GM19240 (cell line): Measurements from ENCODE around the gene RPP25.
"Not testable (repeated sequence)": the region's sequence is repeated elsewhere in the genome, so short reads cannot be mapped to it uniquely, and the experiment has no call there.

ENCODE experiments used
- DNase-seq: peaks from one replicate; pipeline ENCODE4 v3.0.0; 2011; ENCODE audit warnings: low spot score; ENCODE audit not compliant: insufficient read length

Gene RPP25

DNA sequence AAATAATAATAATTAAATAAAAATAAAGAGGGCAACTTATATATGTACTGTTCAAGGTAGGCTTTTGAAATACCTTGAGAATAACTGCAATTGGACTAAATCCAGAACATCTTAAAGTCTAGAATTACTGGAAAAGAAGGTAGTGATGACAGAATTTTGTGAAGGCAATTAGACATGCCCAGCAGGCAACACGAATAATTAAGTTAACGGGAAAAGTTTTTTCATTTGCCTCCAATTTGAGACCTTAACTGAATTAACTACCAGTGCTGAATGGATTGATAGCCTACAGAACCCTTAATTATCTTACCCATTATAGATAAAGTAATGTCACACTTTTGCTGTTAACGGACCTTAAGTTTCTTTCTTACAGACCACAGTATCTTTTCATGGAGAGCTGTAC lies 32.0 kb downstream of the RPP25 start:
- DNase-seq = no peak

DNA sequence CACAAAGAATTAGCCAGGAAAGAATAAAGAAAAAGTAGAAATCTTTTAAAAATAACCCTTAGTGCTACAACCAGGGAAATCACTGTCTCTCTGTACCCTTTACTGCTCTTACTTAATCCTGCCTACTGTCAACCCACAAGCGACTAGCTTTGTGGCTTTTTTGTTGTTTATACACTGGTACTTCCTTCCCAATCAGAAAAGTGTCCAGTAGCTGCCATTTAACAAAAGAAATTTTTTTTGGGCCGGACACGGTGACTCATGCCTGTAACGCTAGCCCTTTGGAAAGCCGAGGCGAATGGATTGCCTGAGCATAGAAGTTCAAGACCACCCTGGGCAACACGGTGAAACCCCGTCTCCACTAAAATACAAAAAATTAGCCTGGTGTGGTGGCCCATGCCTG lies 36.1 kb downstream of the RPP25 start:
- DNase-seq = no peak

DNA sequence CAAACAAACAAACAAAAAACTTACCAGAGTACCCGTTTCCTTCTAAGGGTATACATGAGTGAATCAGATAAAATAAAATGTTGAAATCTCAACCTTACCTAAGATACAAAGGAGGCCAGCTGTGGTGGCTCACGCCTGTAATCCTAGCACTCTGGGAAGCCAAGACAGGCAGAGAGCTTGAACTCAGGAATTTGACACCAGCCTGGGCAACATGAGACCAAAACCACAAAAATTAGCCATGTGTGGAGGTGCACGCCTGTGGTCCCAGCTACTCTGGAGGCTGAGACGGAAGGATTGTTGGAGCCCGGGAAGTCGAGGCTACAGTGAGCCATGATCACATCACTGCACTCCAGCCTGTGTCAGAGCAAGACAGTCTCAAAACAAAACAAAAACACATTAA lies 38.9 kb downstream of the RPP25 start:
- DNase-seq = no peak

DNA sequence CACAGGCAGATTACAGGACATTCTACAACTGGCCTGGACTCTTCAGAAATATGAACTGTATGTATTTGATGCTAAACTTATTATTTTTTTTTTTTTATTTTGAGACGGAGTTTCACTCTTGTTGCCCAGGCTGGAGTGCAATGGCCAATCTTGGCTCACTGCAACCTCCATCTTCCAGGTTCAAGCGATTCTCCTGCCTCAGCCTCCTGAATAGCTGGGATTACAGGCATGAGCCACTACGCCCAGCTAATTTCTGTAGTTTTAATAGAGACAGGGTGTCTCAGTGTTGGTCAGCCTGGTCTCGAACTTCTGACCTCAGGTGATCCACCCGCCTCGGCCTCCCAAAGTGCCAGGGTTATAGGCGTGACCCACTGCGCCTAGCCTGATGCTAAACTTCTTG lies 42.8 kb downstream of the RPP25 start:
- not testable (repeated sequence) for DNase-seq

DNA sequence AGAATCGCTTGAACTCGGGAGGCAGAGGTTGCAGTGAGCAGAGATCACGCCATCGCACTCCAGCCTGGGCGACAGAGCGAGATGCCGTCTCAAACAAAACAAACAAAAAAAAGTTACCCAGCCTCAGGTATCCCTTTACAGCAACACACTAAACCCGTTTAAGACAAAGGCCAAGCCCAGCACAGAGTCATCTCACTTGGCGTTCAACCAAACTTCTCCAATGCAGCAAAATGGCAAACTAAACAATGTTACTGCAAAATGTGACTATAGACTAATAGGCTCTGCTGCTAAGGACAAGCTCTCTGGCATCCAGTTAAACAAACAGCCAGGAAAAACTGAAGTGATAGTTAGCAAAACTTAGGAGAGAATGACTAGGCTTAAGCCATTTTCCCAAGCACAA lies 43.5 kb downstream of the RPP25 start:
- no peak for DNase-seq

DNA sequence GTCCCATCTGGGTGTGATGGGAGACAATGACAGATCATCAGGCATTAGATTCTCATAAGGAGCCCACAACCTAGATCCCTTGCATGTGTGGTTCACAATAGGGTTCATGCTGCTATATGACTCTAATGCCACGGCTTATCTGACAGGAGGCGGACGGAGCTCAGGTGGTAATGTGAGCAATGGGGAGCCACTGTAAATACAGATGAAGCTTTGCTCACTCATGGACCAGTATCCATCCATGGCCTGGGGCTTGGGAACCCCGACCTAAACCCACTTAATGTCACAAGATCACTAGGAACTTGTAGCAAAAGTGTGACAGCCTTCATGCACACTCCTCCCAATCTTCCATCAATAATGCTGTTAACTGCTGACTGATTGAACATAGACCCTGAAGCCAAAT lies 47.9 kb downstream of the RPP25 start:
- DNase-seq = no peak

DNA sequence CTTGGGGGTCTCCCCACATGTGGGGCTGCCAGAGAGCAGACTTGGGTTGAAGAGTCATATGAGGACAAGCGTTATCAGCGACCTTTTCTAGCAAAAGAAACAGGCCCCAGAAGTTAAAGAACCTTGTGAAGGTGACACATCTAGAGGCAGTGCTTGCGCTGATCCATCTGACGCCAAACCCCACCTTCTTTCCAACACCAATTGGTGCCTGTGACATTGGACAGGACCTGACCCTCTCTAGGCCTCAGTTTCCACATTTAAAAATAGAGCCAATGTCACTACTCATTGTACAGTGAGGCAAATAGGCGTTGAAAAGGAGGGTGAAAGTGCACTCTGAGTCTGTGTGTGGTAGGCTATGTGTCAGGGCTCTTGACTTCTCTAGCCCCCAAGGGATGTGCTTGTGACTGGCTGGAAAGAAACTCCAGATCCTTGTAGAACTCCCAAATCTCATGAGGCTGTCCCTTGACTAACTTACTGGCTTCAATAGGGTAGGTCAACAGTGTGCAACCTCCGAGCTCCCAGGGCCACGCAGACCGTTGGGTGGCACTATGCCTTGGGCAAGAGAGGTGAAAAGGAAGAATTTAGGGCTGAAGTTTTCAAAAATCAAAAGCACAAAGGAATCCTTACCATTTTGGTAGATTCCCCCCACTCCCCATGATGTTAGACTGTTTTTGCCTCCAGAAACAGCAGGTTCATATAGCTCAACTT lies 49.3 kb downstream of the RPP25 start:
- DNase-seq = no peak

DNA sequence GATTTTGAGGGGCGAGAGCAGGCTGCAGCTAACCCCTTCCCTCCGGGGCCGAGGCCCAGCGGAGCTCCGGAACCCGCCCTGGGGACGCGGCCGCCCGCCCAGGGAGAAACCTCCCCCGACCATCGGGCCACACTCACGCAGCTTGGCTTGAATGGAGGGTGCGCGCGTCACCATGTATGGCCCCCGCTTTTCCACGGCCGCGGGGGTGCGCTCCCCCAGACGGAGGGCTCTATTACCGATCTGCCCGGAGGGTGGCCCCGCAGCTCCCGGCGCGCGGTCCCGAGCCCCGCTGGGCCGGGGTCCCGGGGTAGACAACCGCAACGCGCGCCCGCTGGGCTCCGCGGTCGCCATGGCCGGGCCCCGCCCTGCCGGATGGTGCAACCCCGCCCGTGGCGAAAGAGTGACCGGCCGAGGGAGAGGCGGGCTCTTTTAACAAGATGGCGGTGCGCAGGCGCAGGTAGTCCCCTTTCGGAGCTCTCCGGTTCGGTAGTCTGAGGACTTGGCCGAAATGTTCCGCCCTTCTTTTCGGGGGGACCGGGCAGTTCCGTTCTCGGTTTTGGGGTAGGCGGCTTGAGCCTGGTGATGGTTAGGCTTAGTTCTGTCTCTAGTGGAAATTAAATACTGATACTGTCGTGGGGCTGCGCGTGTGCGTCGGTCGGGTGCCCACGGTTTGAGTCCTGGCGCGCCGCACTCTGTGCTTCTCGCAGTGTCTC lies 50.0 kb downstream of the RPP25 start, which contains the start of gene FAM219B:
TSS of gene FAM219B (minus strand) at position 402 of the 713 bp plus-strand sequence. CDS start at position 351, 51 bp downstream.
- DNase-seq = peak; percentile 91

DNA sequence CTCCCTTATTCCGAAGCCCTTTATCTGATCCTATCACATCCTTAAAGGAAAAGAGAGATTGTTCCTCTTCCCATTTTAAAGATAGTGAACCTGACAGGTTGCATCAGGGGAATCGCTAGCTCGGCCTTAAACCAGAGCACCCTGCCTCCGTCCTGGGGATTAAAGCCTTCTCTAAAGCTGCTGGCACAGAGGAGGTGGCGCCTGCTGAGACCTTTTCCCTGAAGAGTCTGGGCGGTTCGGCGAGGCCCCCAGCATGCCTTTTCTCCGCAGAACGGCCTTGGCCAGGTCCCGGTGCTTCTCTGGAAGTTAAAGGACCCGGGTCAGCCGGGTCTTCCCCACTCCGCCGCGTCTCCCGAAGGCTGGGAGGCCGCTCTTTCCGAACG lies 50.5 kb downstream of the RPP25 start:
- DNase-seq = no peak
